Endodermal cell (in vitro differentiated cells): ENCODE data around the gene TANK. TPM values are rescaled to one million over a fixed set of nuclear protein-coding genes. Genes with fewer than 3 reads are reported as not detected.

Source experiments
- DNase-seq: peaks from one replicate; pipeline ENCODE4 v3.0.0-alpha.2; 2017
- H3K27ac ChIP-seq: 2 replicates; pipeline ENCODE4 v1.5.1; 2013; ENCODE audit warnings: mild to moderate bottlenecking, low read depth, low read length, moderate library complexity
- H3K27me3 ChIP-seq: 2 replicates; pipeline ENCODE4 v1.6.1; 2013; ENCODE audit warnings: mild to moderate bottlenecking, low read length, moderate library complexity; ENCODE audit not compliant: insufficient read depth, control insufficient read depth, poor library complexity, severe bottlenecking
- H3K36me3 ChIP-seq: 2 replicates; pipeline ENCODE4 v1.7.0; 2013; ENCODE audit warnings: mild to moderate bottlenecking, low read length, moderate library complexity; ENCODE audit not compliant: control insufficient read depth, insufficient read depth
- H3K4me1 ChIP-seq: one replicate; pipeline ENCODE4 v1.7.0; 2013; ENCODE audit warnings: low read length; ENCODE audit not compliant: control insufficient read depth, insufficient read depth
- H3K4me3 ChIP-seq: 2 replicates; pipeline ENCODE4 v1.5.1; 2013; ENCODE audit warnings: mild to moderate bottlenecking, low read length, moderate library complexity
- H3K9ac ChIP-seq: 2 replicates; pipeline ENCODE4 v1.6.1; 2013; ENCODE audit warnings: mild to moderate bottlenecking, low read length, moderate library complexity; ENCODE audit not compliant: poor library complexity, severe bottlenecking; ENCODE audit errors: extremely low read depth
- H3K9me3 ChIP-seq: 2 replicates; pipeline ENCODE4 v1.6.1; 2013; ENCODE audit warnings: mild to moderate bottlenecking, low read length, moderate library complexity; ENCODE audit not compliant: control insufficient read depth
- H3K27ac Mint-ChIP-seq: 2 replicates; pipeline ENCODE4 v1.8.0; 2020; ENCODE audit warnings: mixed read lengths
- H3K27me3 Mint-ChIP-seq: 2 replicates; pipeline ENCODE4 v1.8.0; 2021; ENCODE audit warnings: mild to moderate bottlenecking, mixed read lengths; ENCODE audit not compliant: insufficient read depth
- H3K36me3 Mint-ChIP-seq: 2 replicates; pipeline ENCODE4 v1.8.0; 2020; ENCODE audit warnings: low read depth, mixed read lengths
- H3K4me1 Mint-ChIP-seq: 2 replicates; pipeline ENCODE4 v1.8.0; 2020; ENCODE audit warnings: mixed read lengths
- H3K4me3 Mint-ChIP-seq: 2 replicates; pipeline ENCODE4 v1.8.0; 2020; ENCODE audit warnings: mild to moderate bottlenecking, moderate library complexity, mixed read lengths
- H3K9me3 Mint-ChIP-seq: 2 replicates; pipeline ENCODE4 v1.8.0; 2020; ENCODE audit warnings: mild to moderate bottlenecking, mixed read lengths
- CTCF ChIP-seq: fragments of 200-600 bp; sonication (generic); conservative IDR thresholded peaks from 2 replicates; pipeline ENCODE4 v1.5.0; 2021; ENCODE audit warnings: antibody characterized with exemption, mild to moderate bottlenecking
- whole genome bisulfite sequencing, 2 experiments: methylation state at CpG; one replicate each; pipeline versions ENCODE4 v1.1.5 to v1.1.7; 2013; ENCODE audit warnings: missing lambda C conversion rate in 2 of 2, mixed read lengths in 1 of 2; ENCODE audit not compliant: insufficient coverage in 1 of 2, insufficient read length in 1 of 2; 5-methylcytosine and 5-hydroxymethylcytosine counted together
- total RNA-seq, 2 donors: library from RNA; stranded (reverse); fragmentation: NEBNext Ultra II Directional in 1 of 2; extraction: Animal tissue kit (Norgen Biotek cat#: 25700) in 1 of 2; gene quantifications; 2 replicates in 1 of 2; 3 replicates in 1 of 2; pipeline ENCODE4 v1.2.1, GENCODE V29; 2021

TANK gene
- total RNA-seq, 2 donors from 2014 or later: 22.4 to 33.2 TPM

- Histone ChIP-seq H3K4me1 (no peaks in the 10 kb centered on the region), H3K36me3 (peaks cover 34% of the 10 kb centered on the region), H3K27ac (no peak overlapping the region), H3K4me3 (no peak overlapping the region), H3K27me3 (no peaks in the 10 kb centered on the region), H3K9me3 (no peaks in the 10 kb centered on the region), H3K9ac (no peak overlapping the region)
- no peak overlapping the region for H3K27ac Mint-ChIP-seq
- peaks cover 16% of the 10 kb centered on the region for H3K4me1 Mint-ChIP-seq
- H3K27me3 Mint-ChIP-seq: no peaks in the 10 kb centered on the region
- no peaks in the 10 kb centered on the region for H3K9me3 Mint-ChIP-seq
- no peak for TF ChIP-seq CTCF
- no peak for DNase-seq
- WGBS, 2 experiments: 97 to 100% methylated on average over 2 to 6 of the region's 6 CpGs
- peaks cover 25% of the 10 kb centered on the region for H3K36me3 Mint-ChIP-seq
- no peak overlapping the region for H3K4me3 Mint-ChIP-seq
Observed at GRCh38 chr2:161164161-161164560, 3.9 kb downstream of the TANK start.

- Mint-ChIP-seq H3K4me1 (peaks cover 27% of the 10 kb centered on the region), H3K36me3 (peaks cover 25% of the 10 kb centered on the region), H3K27me3 (no peaks in the 10 kb centered on the region), H3K27ac (no peak overlapping the region), H3K4me3 (no peak overlapping the region), H3K9me3 (no peaks in the 10 kb centered on the region)
- peaks cover 8% of the 10 kb centered on the region for H3K4me1 ChIP-seq
- no peak overlapping the region for H3K4me3 ChIP-seq
- no peaks in the 10 kb centered on the region for H3K9me3 ChIP-seq
- H3K36me3 ChIP-seq: peaks cover 34% of the 10 kb centered on the region
- no peaks in the 10 kb centered on the region for H3K27me3 ChIP-seq
- DNase-seq: no peak
- H3K9ac ChIP-seq: no peak overlapping the region
- TF ChIP-seq CTCF: no peak
- H3K27ac ChIP-seq: no peak overlapping the region
Observed at GRCh38 chr2:161165266-161165665, 5.0 kb downstream of the TANK start.

- Histone ChIP-seq H3K9me3 (no peaks in the 10 kb centered on the region), H3K36me3 (peaks cover 34% of the 10 kb centered on the region), H3K9ac (no peak overlapping the region), H3K4me3 (no peak overlapping the region), H3K27ac (no peak overlapping the region), H3K4me1 (peaks cover 13% of the 10 kb centered on the region), H3K27me3 (no peaks in the 10 kb centered on the region)
- TF ChIP-seq CTCF: no peak
- H3K9me3 Mint-ChIP-seq: no peaks in the 10 kb centered on the region
- no peak for DNase-seq
- no peaks in the 10 kb centered on the region for H3K27me3 Mint-ChIP-seq
- H3K4me3 Mint-ChIP-seq: no peak overlapping the region
- H3K4me1 Mint-ChIP-seq: peaks cover 32% of the 10 kb centered on the region
- 81 to 100% methylated on average over 1 of the region's 1 CpG for WGBS, 2 experiments
- peaks cover 25% of the 10 kb centered on the region for H3K36me3 Mint-ChIP-seq
- no peak overlapping the region for H3K27ac Mint-ChIP-seq
Observed at GRCh38 chr2:161165811-161166210, 5.6 kb downstream of the TANK start.
